GM21576 (cell line): ENCODE results near the gene ATP5PD.
A peak's percentile ranks its signal among the peaks of the same experiment; 100 is the strongest.
"Not testable (repeated sequence)": the region's sequence is repeated elsewhere in the genome, so short reads cannot be mapped to it uniquely, and the experiment has no call there.

Source experiments
- ATAC-seq: cut with Tn5 transposase; IDR thresholded peaks from one replicate; pipeline ENCODE4 v1.9.1; 2021; ENCODE audit warnings: mild to moderate bottlenecking, moderate library complexity; ENCODE audit not compliant: unreplicated experiment

The ATP5PD gene

GRCh38 chr17:75025398-75025734, 21.4 kb downstream of the ATP5PD start:
- ATAC-seq, result not testable (repeated sequence)

GRCh38 chr17:75024686-75025397, 21.9 kb downstream of the ATP5PD start:
- no peak for ATAC-seq

- ATAC-seq, result no peak
Measured at GRCh38 chr17:75020331-75021110, 26.2 kb downstream of the ATP5PD start.

GRCh38 chr17:75019710-75020109, 27.1 kb downstream of the ATP5PD start:
- no peak for ATAC-seq

GRCh38 chr17:75019146-75019545, 27.6 kb downstream of the ATP5PD start:
- ATAC-seq, result no peak

- ATAC-seq, result no peak
Measured at GRCh38 chr17:75013092-75013559, 33.6 kb downstream of the ATP5PD start.

GRCh38 chr17:75012346-75013091, 34.2 kb downstream of the ATP5PD start, which contains the start of gene MRPL58:
Gene MRPL58, plus strand, starts transcription at chr17:75012670. Its CDS starts 17 bp downstream, at chr17:75012687.
- ATAC-seq, result peak; percentile 72

GRCh38 chr17:75012096-75012345, 34.7 kb downstream of the ATP5PD start:
- no peak for ATAC-seq

- no peak for ATAC-seq
Measured at GRCh38 chr17:75011401-75012095, 35.2 kb downstream of the ATP5PD start.

GRCh38 chr17:75010683-75011400, 35.9 kb downstream of the ATP5PD start:
- no peak for ATAC-seq

GRCh38 chr17:75009139-75009724, 37.5 kb downstream of the ATP5PD start:
- no peak for ATAC-seq

- no peak for ATAC-seq
Measured at GRCh38 chr17:75008373-75008772, 38.4 kb downstream of the ATP5PD start.

GRCh38 chr17:75006653-75007052, 40.1 kb downstream of the ATP5PD start:
- ATAC-seq, result no peak

GRCh38 chr17:75006084-75006483, 40.7 kb downstream of the ATP5PD start:
- ATAC-seq, result not testable (repeated sequence)

GRCh38 chr17:75005291-75005690, 41.5 kb downstream of the ATP5PD start:
- ATAC-seq, result no peak

GRCh38 chr17:75004371-75004770, 42.4 kb downstream of the ATP5PD start:
- no peak for ATAC-seq

- no peak for ATAC-seq
Measured at GRCh38 chr17:75003957-75004355, 42.8 kb downstream of the ATP5PD start.

GRCh38 chr17:75003070-75003956, 43.5 kb downstream of the ATP5PD start:
- ATAC-seq, result no peak
